T-helper 2 cell treated with Interferon-gamma antibody and Interleukin-4, amounts not matched to agents 100 ng/mL and 5 ng/mL, for 36 hours (primary cell): ENCODE measurements around the gene SUMO1. TPM values are rescaled to one million over a fixed set of nuclear protein-coding genes. Genes with fewer than 3 reads are reported as not detected.

ENCODE experiments used
- intact Hi-C: fragments of 100-400 bp; cut with micrococcal nuclease; formaldehyde crosslinking; loops from one replicate; pipeline ENCODE4 v1.15.1; 2023
- total RNA-seq: library from RNA; stranded (reverse); gene quantifications from 2 replicates; pipeline ENCODE4 v1.2.3, GENCODE V29; 2022

The SUMO1 gene
- total RNA-seq, 1 donor from 2014 or later: 99.3 TPM

DNA sequence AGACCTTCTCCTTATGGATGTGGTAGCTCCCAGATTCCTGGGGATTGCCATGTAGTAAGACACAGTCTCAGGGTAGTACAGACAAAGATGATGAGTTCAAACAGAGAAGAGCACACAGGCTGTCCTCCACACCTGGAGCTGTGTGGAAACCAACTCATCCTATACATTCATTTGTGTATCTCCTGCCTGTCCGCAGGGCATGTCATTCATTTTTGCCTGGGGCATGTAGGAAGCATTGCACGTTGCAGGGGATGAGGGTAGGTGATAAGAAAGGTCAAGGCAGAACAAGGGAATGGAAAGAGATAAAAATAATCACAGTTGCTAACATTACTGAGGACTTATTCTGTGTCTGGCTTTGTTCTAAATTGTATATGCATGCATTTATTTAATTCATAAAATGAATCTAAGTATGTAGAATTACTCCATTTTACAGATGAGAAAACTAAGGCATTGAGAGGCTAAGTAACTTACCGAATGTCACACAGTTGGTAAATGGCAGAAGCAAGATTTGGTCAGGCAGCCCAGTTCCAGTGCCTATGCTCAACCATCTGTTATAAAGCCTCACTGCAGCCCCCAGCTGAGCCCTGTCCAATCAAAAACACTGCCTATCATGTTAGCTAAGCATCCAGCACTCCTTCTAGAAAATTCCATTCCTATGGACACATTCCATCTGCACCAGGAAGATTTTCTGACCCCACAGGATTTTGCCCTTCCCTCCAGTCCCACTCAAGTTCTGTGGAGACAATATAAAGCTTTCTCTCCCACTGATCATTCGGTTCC, 81.0 kb downstream of the SUMO1 start:
- intact Hi-C loops: no loop called here

Other genes with a start within 250 kb of the SUMO1 start
- 0.23 TPM in 2 replicates for gene FZD7, start 204.7 kb downstream of the SUMO1 start, total RNA-seq
- not detected in 2 replicates for gene KIAA2012, start 165.3 kb downstream of the SUMO1 start, total RNA-seq
- gene NOP58, start 27.2 kb upstream of the SUMO1 start, total RNA-seq: 129 and 135 TPM in 2 replicates
- gene BMPR2, start 137.7 kb upstream of the SUMO1 start, total RNA-seq: 5.9 and 6.5 TPM in 2 replicates